Neuronal stem cell (in vitro differentiated cells): ENCODE results near the gene KCNK3.

Experiments
- DNase-seq: peaks from one replicate; pipeline ENCODE4 v3.0.0-alpha.2; 2013; ENCODE audit warnings: low spot score
- H2AFZ ChIP-seq: one replicate; pipeline ENCODE4 v1.6.1; 2013; ENCODE audit warnings: mild to moderate bottlenecking, low read length, inconsistent platforms
- H2AK5ac ChIP-seq: 2 replicates; pipeline ENCODE4 v1.6.1; 2013; ENCODE audit warnings: low read depth, mild to moderate bottlenecking, inconsistent platforms, low read length, moderate library complexity, mixed read lengths
- H2BK120ac ChIP-seq: 2 replicates; pipeline ENCODE4 v1.6.1; 2013; ENCODE audit warnings: low read depth, mild to moderate bottlenecking, inconsistent platforms, low read length, moderate library complexity, mixed read lengths
- H2BK12ac ChIP-seq: one replicate; pipeline ENCODE4 v1.6.1; 2013; ENCODE audit warnings: low read length, inconsistent platforms
- H2BK15ac ChIP-seq: 2 replicates; pipeline ENCODE4 v1.6.1; 2013; ENCODE audit warnings: mild to moderate bottlenecking, low read length, inconsistent platforms, mixed read lengths
- H2BK5ac ChIP-seq: one replicate; pipeline ENCODE4 v1.6.1; 2013; ENCODE audit warnings: inconsistent platforms, mild to moderate bottlenecking, low read length, moderate library complexity
- H3K14ac ChIP-seq: one replicate; pipeline ENCODE4 v1.6.1; 2013; ENCODE audit warnings: low read length, inconsistent platforms
- H3K18ac ChIP-seq: 2 replicates; pipeline ENCODE4 v1.6.1; 2013; ENCODE audit warnings: low read length, inconsistent platforms
- H3K23ac ChIP-seq: 2 replicates; pipeline ENCODE4 v1.6.1; 2013; ENCODE audit warnings: low read depth, mild to moderate bottlenecking, mixed read lengths, low read length, inconsistent platforms; ENCODE audit not compliant: poor library complexity
- H3K27ac ChIP-seq: replicated peaks from 3 replicates; pipeline ENCODE4 v1.5.1; 2013; ENCODE audit warnings: low read length, inconsistent platforms
- H3K27me3 ChIP-seq, 3 experiments: 2 replicates each; pipeline ENCODE4 v1.6.1; 2013; ENCODE audit warnings: low read length in 3 of 3, mild to moderate bottlenecking in 2 of 3, inconsistent platforms in 1 of 3, low read depth in 1 of 3, mixed read lengths in 1 of 3, moderate library complexity in 1 of 3; ENCODE audit not compliant: control insufficient read depth in 3 of 3, insufficient read depth in 3 of 3
- H3K36me3 ChIP-seq, 2 donors: replicated peaks in 1 of 2; 2 replicates each; pipeline ENCODE4 v1.6.1; 2013; ENCODE audit warnings: low read length in 2 of 2; ENCODE audit not compliant: control insufficient read depth in 2 of 2, insufficient read depth in 2 of 2
- H3K4ac ChIP-seq: 2 replicates; pipeline ENCODE4 v1.6.1; 2013; ENCODE audit warnings: inconsistent platforms, mild to moderate bottlenecking, low read length, moderate library complexity
- H3K4me1 ChIP-seq, 2 donors: 1 replicate in 1 of 2; 2 replicates in 1 of 2; pipeline ENCODE4 v1.6.1; 2013; ENCODE audit warnings: low read length in 2 of 2, low read depth in 1 of 2; ENCODE audit not compliant: control insufficient read depth in 2 of 2, insufficient read depth in 1 of 2
- H3K4me2 ChIP-seq: one replicate; pipeline ENCODE4 v1.6.1; 2013; ENCODE audit warnings: mild to moderate bottlenecking, low read length, inconsistent platforms; ENCODE audit not compliant: insufficient read depth, poor library complexity, severe bottlenecking
- H3K4me3 ChIP-seq, 2 donors: 2 replicates each; pipeline ENCODE4 v1.5.1; 2013; ENCODE audit warnings: low read length in 2 of 2, mild to moderate bottlenecking in 2 of 2, inconsistent platforms in 1 of 2, moderate library complexity in 1 of 2
- H3K79me1 ChIP-seq: one replicate; pipeline ENCODE4 v1.6.1; 2013; ENCODE audit warnings: low read depth, mild to moderate bottlenecking, inconsistent platforms, low read length, moderate library complexity
- H3K9ac ChIP-seq: one replicate; pipeline ENCODE4 v1.6.1; 2013; ENCODE audit warnings: mild to moderate bottlenecking, low read depth, low read length, inconsistent platforms; ENCODE audit not compliant: poor library complexity
- H3K9me3 ChIP-seq, 2 donors: replicated peaks in 1 of 2; 2 replicates each; pipeline versions ENCODE3 to v1.6.1; 2013; ENCODE audit warnings: low read length in 2 of 2, mild to moderate bottlenecking in 2 of 2, inconsistent platforms in 1 of 2, low read depth in 1 of 2, mixed read lengths in 1 of 2, moderate library complexity in 1 of 2; ENCODE audit not compliant: control insufficient read depth in 2 of 2, insufficient read depth in 1 of 2
- H4K8ac ChIP-seq: one replicate; pipeline ENCODE4 v1.6.1; 2013; ENCODE audit warnings: low read depth, mild to moderate bottlenecking, inconsistent platforms, low read length, moderate library complexity
- H4K91ac ChIP-seq: one replicate; pipeline ENCODE4 v1.6.1; 2013; ENCODE audit warnings: low read length, low read depth, mild to moderate bottlenecking, inconsistent platforms; ENCODE audit not compliant: poor library complexity
- WGBS, 2 donors: extraction: QIAGEN DNeasy Blood & Tissue Kit; methylation state at CpG; one replicate each; pipeline ENCODE4 v1.1.7; 2013; ENCODE audit warnings: missing lambda C conversion rate in 2 of 2, mixed read lengths in 1 of 2; ENCODE audit not compliant: insufficient read length in 2 of 2, insufficient replicate concordance in 1 of 2; ENCODE audit errors: extremely low coverage in 2 of 2; 5-methylcytosine and 5-hydroxymethylcytosine counted together

The KCNK3 gene

GRCh38 chr2:26732446-26732845, 39.9 kb downstream of the KCNK3 start:
- H3K4ac ChIP-seq = no peak overlapping the region
- no peak overlapping the region for H2AK5ac ChIP-seq
- H3K79me1 ChIP-seq = no peaks in the 10 kb centered on the region
- H3K14ac ChIP-seq = no peak overlapping the region
- H3K18ac ChIP-seq = no peak overlapping the region
- no peak overlapping the region for H2BK120ac ChIP-seq
- no peaks in the 10 kb centered on the region for H3K27me3 ChIP-seq
- no peak overlapping the region for H3K9ac ChIP-seq
- H3K27ac ChIP-seq = no peak overlapping the region
- H3K4me2 ChIP-seq = no peak overlapping the region
- H2AFZ ChIP-seq = no peak overlapping the region
- H2BK12ac ChIP-seq = no peak overlapping the region
- no peak overlapping the region for H3K23ac ChIP-seq
- peaks cover 8 to 30% of the 10 kb centered on the region in 2 donors for H3K4me1 ChIP-seq
- no peak for DNase-seq
- H3K4me3 ChIP-seq = no peak overlapping the region
- no peak overlapping the region for H4K8ac ChIP-seq
- no peaks in the 10 kb centered on the region for H3K36me3 ChIP-seq
- H2BK15ac ChIP-seq = no peak overlapping the region
- H3K9me3 ChIP-seq = no peaks in the 10 kb centered on the region
- no peak overlapping the region for H4K91ac ChIP-seq
- H2BK5ac ChIP-seq = no peak overlapping the region
- WGBS, 2 donors = no CpG with 5 or more reads among the region's 3 CpGs

GRCh38 chr2:26733413-26733812, 40.9 kb downstream of the KCNK3 start:
- no peak for DNase-seq
- no peak overlapping the region for H2BK15ac ChIP-seq
- H4K8ac ChIP-seq = no peak overlapping the region
- peaks cover 8 to 35% of the 10 kb centered on the region in 2 donors for H3K4me1 ChIP-seq
- H3K79me1 ChIP-seq = no peaks in the 10 kb centered on the region
- H2AK5ac ChIP-seq = no peak overlapping the region
- H3K27me3 ChIP-seq = no peaks in the 10 kb centered on the region
- no peak overlapping the region for H3K9ac ChIP-seq
- no peaks in the 10 kb centered on the region for H3K36me3 ChIP-seq
- no peak overlapping the region for H2BK5ac ChIP-seq
- H3K23ac ChIP-seq = no peak overlapping the region
- H4K91ac ChIP-seq = no peak overlapping the region
- no peak overlapping the region for H2BK12ac ChIP-seq
- WGBS, 2 donors = no CpG with 5 or more reads among the region's 9 CpGs
- no peaks in the 10 kb centered on the region for H3K9me3 ChIP-seq
- no peak overlapping the region for H3K18ac ChIP-seq
- H3K4ac ChIP-seq = no peak overlapping the region
- H2AFZ ChIP-seq = no peak overlapping the region
- H3K4me2 ChIP-seq = no peak overlapping the region
- H3K14ac ChIP-seq = no peak overlapping the region
- no peak overlapping the region for H2BK120ac ChIP-seq
- no peak overlapping the region for H3K27ac ChIP-seq
- H3K4me3 ChIP-seq = no peak overlapping the region

- Histone ChIP-seq H3K14ac (no peak overlapping the region), H2BK12ac (no peak overlapping the region), H2AFZ (no peak overlapping the region), H3K4ac (no peak overlapping the region), H3K36me3 (no peaks in the 10 kb centered on the region), H3K27ac (no peak overlapping the region), H3K4me3 (no peak overlapping the region), H3K9me3 (no peaks in the 10 kb centered on the region), H2BK120ac (no peak overlapping the region), H3K18ac (no peak overlapping the region), H4K91ac (no peak overlapping the region), H4K8ac (no peak overlapping the region), H3K9ac (no peak overlapping the region), H3K79me1 (no peaks in the 10 kb centered on the region), H3K4me1 (peaks cover 8 to 35% of the 10 kb centered on the region in 2 donors), H3K23ac (no peak overlapping the region), H2BK5ac (no peak overlapping the region), H3K27me3 (no peaks in the 10 kb centered on the region), H2BK15ac (no peak overlapping the region), H2AK5ac (no peak overlapping the region), H3K4me2 (no peak overlapping the region)
- WGBS, 2 donors = no CpG with 5 or more reads among the region's 5 CpGs
- DNase-seq = no peak
Measured at GRCh38 chr2:26735097-26735496, 42.6 kb downstream of the KCNK3 start.

- no peak overlapping the region for H2AFZ ChIP-seq
- H3K18ac ChIP-seq = peak overlapping the region; percentile 5
- H4K91ac ChIP-seq = no peak overlapping the region
- H3K9me3 ChIP-seq = no peaks in the 10 kb centered on the region
- H3K4ac ChIP-seq = no peak overlapping the region
- H3K36me3 ChIP-seq = no peaks in the 10 kb centered on the region
- no peak overlapping the region for H4K8ac ChIP-seq
- H2BK12ac ChIP-seq = no peak overlapping the region
- H2BK15ac ChIP-seq = no peak overlapping the region
- WGBS, 2 donors = no CpG with 5 or more reads among the region's 8 CpGs
- H3K4me3 ChIP-seq = no peak overlapping the region
- DNase-seq = no peak
- no peaks in the 10 kb centered on the region for H3K79me1 ChIP-seq
- H2AK5ac ChIP-seq = peak overlapping the region; percentile 25
- no peak overlapping the region for H3K23ac ChIP-seq
- no peak overlapping the region for H2BK120ac ChIP-seq
- no peak overlapping the region for H3K27ac ChIP-seq
- peak overlapping the region; percentile 21 for H3K14ac ChIP-seq
- H3K4me2 ChIP-seq = no peak overlapping the region
- no peak overlapping the region for H2BK5ac ChIP-seq
- peaks cover 11 to 44% of the 10 kb centered on the region in 2 donors for H3K4me1 ChIP-seq
- no peaks in the 10 kb centered on the region for H3K27me3 ChIP-seq
- no peak overlapping the region for H3K9ac ChIP-seq
Measured at GRCh38 chr2:26735883-26736588, 43.5 kb downstream of the KCNK3 start.
